NCI-H2107 treated with DMSO at 0.1 percent for 48 hours (cell line): ENCODE measurements around the gene PLD2.
"Not testable (repeated sequence)": the region's sequence is repeated elsewhere in the genome, so short reads cannot be mapped to it uniquely, and the experiment has no call there.

Experiments used
- DNase-seq: peaks from one replicate; lab custom pipeline; 2025; ENCODE audit not compliant: unreplicated experiment; lab: John Stamatoyannopoulos, UW

Gene PLD2

DNA sequence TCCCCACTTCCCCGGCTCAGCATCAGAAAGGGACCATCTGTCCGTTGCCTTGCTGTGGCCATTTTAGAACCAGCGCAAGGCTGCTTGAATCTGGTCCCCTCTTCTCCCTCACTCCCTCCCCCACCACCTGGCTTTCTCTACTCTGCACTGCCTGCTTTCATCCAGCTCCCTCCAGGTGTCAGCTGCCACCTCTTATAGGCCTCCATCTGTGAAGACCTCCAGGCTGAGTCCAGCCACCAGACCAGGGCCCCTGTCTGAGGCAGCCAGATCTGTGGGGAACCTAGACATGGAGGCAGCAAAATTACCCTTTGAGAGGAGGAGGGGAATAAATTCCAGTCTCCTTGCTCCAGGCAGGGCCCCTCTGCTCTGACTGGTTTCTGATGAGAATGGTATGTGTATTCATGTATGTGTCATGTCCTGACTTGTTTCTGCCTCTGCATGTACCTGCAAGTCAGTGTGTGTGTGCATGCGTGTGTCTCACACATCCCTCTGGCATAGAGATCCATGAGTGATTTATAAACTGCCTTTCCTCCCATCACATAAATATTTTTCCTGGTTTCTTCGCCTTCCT lies 47.2 kb downstream of the PLD2 start:
- DNase-seq, result no peak

DNA sequence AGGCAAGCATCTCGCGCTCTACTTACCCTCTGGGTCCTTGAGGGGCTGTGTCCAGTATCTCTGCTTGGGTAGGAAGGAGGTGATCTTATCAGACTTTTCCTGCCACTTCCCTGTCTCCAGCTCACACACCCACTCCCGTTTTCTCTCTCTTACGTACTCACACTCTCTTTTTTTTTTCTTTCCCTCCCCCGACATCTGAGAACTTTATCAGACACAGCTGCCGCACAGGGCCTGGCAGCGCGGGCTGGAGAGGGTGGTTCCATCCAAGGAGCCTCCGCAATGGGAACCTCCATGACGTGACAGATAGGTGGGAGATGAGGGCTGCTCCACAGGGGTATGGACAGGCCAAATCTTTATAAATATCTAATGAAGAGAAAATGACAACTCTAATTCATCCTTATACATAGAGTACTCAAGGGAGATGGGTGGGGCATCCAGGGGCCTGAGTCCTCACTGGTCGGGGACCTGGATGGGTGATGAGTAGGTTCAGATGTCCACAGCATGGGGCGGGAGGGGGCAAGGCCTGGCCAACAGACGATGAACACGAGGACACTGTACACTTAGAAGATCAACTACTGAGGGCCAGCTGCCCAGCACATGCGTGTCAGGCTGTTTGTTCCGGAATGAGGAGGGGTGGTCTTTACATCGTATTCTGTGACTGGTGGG lies 49.5 kb downstream of the PLD2 start:
- DNase-seq, result no peak

DNA sequence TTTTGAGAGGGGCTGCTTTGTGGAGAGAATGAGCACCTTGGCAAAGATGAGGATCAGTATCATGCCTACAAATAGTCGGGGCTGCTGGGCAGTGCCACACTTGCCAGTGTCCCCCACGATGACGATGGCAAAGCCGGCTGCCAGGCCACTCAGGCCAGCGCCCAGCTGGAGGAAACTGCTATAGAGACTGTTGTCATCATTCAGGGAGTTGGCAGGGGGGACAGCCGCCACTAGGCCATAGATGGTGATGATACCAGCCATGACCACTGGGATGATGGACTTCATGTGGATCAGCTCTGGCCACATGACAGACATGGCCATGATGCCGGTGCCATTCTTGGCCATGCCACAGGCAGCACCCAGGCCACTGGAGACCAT lies 50.0 kb downstream of the PLD2 start:
- no peak for DNase-seq

DNA sequence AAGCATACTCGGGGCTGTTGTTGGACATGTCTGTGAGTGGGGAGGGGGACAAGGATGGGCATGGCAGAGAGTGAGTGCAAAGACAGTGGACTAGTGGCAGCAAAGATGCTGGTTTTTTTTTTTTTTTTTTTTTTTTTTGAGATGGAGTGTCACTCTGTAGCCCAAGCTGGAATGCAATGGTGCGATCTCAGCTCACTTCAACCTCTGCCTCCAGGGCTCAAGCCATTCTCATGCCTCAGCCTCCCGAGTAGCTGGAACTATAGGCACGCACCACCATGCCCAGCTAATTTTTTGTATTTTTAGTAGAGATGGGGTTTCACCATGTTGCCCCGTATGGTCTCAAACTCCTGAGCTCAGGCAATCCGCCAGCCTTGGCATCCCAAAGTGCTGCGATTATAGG lies 50.4 kb downstream of the PLD2 start:
- DNase-seq, result not testable (repeated sequence)

DNA sequence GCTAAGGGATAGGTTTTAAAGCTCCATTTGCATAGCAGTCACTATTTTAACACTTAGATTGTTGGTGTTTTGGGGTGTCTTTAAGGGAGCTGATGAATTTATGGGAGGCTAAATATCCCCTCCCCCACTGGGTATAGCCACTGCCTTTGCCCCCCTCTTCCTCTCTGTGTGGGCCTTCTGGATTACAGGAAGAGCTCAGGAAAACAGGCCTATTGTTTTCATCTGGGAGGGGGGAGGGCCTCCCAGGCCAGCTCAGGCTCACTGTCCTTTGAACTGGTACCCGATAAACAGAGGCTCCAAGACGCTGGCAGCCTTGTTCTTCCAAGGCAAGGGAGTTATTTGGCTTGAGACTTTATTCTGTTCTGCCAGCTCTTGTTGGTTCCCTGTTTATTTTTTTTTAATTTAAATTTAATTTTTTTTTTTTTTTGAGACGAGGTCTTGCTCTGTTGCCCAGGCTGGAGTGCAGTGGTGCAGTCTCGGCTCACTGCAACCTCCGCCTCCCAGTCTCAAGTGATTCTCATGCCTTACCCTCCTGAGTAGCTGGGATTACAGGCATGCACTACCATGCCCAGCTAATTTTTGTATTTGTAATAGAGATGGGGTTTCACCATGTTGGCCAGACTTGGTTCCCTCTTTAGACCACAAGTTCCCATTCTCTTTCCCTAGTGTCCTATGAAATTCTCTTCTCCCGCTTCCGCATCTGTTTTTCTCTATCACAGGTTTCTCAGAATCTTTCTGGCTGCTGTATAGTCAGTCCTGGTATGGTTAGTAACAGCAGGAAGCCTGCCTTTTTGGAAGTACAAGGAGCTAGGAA lies 51.3 kb downstream of the PLD2 start:
- no peak for DNase-seq

DNA sequence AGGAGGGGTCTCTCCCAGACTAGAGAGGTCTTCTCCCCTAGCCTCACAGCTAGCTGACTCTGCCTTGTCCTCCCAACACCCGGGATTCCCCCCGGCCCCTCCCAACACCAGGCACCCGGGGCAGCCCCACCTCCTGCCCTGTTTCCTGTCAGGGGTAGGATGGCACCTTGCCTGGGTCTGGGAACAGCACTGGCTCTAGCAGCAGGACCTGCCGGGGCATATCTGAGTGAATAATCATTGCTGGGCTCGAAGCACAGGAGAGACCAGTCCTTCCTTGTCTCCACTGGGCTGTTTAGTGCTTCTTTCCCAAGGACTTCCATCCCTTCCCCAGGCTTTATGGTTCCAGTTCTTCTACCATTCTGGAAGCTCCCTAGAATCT lies 51.9 kb downstream of the PLD2 start:
- no peak for DNase-seq

DNA sequence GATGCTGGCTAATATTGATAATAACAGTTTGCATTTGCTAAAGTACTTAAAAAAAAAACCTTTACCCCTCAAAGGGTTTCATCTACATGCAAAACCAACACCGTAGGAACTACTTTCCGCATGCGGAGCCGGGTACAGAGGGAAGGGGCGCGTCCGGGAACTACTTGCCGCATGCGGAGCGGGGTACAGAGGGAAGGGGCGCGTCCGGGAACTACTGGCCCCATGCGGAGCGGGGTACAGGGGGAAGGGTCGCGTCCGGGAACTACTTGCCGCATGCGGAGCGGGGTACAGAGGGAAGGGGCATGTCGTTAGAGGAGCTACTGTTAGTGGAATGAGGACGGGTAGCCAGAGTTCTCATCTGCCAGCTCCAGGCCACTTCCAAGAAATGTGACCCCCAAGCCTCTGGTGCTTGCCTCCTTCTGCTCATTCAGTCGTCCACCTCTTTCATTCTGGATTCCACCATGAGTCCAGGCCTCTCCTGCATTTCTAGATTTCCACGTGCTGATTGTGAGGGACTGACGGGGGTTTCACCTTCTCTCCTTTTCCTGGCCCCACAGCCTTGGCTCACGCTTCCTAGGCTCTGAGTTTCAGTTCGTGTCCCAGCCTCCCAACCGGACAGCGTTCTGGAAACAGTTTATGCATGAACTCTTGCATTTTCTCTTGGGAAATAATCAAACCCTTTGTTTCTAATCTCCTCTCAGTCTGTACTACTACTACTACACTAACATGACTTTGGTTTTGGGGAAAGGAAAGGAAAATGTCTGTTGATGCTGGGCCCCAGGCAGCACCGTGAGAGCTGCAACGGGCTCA lies 53.1 kb downstream of the PLD2 start:
- no peak for DNase-seq

DNA sequence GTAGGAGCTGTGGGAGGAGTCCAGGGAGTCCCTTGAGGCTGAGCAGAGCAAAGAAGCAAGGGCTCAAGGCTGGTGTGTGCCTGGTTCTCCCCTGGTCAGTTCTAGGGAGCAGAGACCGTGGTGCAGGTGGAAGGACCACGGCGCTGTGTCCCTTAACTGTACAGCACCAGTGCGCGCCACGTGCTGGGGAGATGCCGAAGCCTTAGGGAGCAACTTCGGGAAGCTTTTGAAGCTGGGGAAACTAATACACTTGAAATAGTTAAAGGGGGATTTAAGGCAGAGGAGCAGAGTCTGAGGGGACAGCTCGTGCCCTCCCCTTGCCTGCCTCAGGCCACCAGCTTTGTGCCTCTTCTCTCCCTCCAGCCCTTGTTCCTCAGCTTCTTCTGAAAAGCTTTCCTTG lies 53.7 kb downstream of the PLD2 start:
- no peak for DNase-seq

DNA sequence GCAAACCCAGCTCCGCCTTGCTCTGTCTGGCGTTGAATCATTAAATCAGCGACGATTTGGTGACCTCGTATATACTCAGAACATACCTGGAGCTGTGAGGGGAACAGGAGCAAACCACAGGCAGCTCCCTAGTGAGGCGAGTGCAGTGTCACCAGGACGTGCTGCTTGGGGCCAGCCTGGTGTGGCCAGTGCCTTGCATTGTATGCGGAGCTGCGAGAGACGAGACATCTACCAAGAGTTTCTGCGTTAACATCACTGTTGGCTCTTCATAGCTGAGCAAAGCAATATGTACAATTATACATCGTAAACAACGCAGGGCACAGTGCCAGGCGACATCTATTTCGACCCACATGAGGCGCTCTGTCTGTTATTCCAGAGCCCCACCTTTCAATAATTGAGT lies 54.1 kb downstream of the PLD2 start:
- no peak for DNase-seq

DNA sequence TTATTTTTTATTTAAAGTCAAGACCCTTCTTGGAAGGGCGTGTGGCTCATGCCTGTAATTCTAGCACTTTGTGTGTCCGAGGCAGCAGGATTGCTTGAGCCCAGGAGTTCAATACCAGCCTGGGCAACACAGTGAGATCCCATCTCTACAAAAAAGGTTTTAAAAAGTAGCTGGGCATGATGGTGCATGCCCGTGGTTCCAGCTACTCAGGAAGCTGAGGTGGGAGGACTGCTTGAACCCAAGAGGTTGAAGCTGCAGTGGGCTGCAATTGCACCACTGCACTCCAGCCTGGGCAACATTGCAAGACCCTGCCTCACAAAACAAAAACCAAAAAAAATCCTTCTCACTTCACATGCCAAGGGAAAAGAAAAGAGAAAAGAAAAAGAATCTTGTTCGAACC lies 55.8 kb downstream of the PLD2 start:
- no peak for DNase-seq

DNA sequence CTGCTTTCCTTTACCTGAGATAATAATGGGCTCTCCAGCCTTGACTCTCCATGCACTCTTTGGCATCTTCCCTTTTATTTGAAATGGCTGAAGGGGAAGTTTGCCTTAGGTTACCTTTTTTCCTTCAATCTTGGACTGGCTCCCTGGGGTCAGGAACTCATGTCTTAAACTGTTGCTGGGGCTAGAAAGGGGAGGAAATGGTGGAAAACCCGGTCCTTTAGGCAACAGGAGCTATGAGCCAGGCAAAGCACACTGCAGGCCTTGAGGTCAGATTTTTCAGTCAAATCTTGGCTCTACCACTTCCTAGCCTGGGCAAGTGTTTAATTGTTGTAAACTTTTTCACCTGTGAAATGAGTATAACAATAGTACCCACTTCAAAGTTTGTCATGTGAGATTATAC lies 56.4 kb downstream of the PLD2 start:
- no peak for DNase-seq

DNA sequence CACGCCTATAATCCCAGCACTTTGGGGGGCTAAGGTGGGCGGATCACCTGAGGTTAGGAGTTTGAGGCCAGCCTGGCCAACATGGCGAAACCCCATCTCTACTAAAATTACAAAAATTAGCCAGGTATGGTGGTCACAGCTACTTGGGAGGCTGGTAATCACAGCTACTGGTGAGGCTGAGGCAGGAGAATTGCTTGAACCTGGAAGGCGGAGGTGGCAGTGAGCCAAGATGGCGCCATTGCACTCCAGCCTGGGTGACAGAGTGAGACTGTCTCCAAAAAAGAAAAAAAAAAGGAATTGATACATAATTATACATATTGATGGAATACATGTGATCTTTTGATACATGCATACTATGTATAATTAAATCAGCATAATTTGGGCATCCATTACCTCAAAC lies 60.6 kb downstream of the PLD2 start:
- DNase-seq, result not testable (repeated sequence)

DNA sequence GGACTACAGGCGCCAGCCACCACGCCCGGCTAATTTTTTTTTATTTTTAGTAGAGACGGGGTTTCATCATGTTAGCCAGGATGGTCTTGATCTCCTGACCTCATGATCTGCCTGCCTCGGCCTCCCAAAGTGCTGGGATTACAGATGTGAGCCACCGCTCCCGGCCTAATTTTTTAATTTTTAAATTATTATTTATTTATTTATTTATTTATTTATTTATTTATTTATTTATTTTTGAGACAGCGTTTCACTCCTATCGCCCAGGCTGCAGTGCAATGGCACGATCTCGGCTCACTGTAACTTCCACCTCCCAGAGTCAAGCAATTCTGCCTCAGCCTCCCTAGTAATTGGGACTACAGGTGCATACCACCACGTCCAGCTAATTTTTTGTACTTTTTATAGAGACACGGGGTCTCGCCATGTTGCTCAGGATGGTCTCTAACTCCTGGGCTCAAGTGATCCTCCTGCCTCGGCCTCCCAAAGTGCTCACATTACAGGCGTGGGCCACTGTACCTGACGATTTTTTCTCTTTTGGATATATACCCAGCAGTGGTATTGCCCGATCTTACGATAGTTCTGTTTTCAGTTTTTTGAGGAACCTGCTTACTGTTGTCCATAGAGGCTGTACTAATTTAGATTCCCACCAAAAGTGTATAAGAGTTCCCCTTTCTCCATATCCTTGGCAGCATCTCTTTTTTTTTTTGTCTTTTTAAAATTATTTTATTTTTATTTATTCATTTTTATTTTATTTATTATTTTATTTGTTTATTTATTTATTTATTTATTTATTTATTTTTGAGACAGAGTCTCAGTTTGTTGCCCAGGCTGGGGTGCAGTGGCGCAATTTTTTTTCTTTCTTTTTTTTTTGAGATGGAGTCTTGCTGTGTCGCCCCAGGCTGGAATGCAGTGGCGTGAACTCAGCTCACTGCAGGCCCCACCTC lies 62.4 kb downstream of the PLD2 start:
- DNase-seq, result not testable (repeated sequence)

DNA sequence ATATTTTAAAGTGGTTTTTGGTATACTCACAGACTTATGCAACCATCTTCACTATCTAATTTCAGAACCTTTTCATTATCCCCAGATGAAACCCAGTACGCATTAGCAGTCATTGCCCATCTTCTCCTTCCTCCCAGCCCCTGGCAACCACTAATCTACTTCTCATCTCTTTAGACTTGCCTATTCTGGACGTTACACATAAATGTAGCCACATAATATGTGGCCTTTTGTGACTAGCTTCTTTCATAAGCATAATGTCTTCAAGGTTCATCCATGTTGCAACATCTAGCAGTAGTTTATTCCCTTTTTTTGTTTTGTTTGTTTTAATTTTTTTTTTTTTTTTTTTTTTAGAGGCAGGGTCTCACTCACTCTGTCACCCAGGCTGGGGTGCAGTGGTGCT lies 63.9 kb downstream of the PLD2 start:
- DNase-seq, result no peak

DNA sequence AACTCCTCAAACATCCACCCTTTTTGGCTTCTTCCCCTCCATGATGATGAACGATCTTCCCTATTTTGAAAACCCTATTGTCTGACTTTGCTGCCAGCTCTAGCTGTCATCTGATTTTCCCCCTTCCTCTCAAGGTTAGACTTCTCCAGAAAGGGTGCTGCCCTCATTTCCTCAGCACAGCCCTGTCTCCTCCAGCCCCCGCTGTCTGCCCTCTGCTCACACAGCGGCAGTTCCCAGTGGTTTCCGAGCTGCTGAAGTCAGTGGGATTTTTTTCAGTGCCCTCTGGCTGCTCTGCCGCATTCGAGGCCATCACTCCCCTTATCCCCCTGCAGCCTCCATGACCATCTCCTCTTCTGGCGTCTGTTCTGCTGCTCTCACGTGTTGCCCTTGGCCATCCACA lies 65.8 kb downstream of the PLD2 start:
- DNase-seq, result no peak
